Stimulated activated CD8-positive, alpha-beta memory T cell treated with anti-CD3 and anti-CD28 coated beads, Interleukin-7, amount 100 ng/mL, for 4 hours (primary cell): ENCODE results near the gene KRT77.
A peak's percentile ranks its signal among the peaks of the same experiment; 100 is the strongest.

Experiments
- DNase-seq, 2 donors: peaks; one replicate each; pipeline ENCODE4 v3.0.0-alpha.2; 2020; ENCODE audit warnings: low read depth in 2 of 2

KRT77 gene

DNA sequence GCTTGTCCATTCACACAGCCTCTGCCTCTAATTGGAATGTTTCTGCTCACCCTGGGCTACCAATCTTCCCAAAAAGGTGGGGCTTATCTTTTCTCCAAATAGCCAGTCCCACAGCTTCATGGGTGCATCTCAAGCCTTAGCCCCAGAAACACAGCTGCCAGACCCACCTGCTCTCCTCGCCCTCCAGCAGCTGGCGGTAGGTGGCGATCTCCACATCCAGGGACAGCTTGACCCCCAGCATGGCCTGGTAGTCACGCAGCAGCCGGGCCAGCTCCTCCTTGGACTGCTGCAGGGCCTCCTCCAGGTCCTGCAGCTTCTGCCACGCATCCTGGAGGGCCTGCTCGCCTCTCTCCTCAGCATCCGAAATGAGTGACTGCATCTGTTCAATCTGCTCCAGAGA, 11.1 kb downstream of the KRT77 start:
- no peak for DNase-seq

DNA sequence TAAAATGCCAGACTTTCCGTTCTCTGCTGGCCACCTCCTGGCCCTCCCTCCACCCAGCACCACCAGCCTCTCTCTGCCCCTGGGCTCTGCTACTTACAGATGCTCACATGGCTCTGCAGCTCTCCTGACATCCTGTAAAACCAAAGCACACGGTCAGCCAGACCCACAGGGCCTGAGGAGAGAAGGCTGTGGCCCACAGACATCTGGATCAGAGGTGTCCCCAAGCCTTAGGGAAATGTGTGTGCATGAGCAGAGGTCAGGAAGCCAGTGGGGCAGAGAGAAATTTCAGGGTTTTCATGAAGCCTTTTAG, 11.5 kb downstream of the KRT77 start:
- DNase-seq, result no peak

DNA sequence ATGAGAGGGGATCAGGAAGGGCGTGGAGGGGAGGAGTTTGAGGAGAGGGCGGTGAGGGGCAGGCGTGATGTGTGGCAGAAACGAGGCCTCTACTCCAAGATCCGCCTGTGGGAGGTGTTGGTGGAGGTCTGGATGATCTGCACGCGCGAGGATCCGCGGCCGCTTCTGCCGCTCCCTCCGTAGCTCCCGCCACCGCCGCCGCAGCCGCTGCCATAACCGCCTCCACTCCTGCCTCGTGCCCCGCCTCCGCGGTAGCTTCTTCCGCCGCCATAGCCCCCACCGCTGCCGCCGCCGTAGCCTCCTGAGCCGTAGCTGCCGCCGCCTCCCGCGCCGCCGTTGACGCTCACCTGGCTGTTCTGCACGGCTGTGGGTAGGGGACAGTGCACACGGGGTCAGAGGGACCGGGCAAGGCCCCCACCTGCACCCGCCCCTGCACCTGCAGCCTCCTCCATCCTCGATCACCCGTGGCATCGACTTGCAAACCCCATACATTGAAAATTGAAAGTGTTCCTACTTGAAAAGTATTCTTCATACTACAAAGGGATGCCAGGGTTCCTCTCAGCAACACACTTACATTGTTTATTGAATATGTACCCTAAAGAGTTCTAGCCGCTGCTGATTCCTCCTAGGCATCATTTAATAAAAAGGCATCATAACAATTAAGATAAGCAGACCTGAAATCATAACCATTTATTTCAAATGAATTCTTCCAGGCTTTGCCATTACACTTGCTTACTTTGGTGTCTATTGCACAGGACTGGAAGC, 12.1 kb downstream of the KRT77 start:
- peak in 1 of 2 donors; percentile 47 for DNase-seq

DNA sequence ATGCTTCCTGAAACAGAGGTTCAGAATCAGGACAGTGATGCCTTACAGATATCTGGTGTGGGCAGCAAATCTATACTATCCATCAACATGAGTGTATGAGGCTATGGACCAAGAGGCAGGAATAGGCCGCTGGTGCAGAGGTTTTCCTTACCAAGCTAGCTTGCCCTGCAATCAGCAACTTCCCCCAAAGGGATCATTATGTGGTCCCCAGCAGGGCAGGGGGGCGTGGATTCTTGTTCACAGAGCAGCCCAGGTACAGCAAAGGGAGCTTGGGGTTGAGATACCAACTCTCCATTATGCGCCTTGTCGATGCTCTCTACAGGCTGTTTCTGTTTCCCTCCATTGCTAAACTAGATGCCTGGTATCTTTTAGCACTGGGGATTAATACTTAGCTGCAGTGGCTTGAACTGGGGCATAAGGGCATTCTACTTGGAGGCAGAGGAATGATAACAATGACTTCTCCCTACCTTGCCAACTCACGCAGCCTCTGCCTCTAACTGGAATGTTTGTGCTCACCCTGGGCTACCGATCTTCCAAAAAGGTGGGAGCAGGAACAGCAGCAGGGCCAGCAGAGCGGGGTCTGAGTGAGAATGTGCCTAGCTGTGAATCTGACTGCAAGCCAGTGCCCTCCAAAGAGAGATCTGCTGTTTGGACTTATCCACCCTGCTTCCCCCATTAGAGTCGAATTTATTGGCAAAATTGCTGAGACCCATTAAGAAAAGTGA, 12.8 kb downstream of the KRT77 start:
- no peak for DNase-seq

DNA sequence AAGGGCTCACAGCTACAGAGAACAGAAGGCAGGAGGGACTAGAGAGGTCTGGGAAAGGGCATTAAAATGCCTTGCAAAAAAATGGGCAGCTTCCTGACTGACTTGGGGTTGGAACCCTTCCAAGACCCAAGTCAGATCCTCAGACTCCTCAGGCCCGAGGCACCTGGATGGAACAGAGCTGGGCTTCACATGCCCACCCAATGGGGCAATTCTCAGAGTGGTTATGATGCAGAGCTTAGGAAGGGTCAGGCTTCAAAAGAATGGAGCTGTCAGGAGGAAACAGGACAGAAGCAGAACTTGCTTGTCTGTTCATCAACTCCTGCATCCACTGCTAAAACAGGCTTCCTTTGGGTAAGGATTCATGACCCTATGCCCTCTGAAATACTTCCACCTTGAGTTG, 13.4 kb downstream of the KRT77 start:
- DNase-seq, result no peak

DNA sequence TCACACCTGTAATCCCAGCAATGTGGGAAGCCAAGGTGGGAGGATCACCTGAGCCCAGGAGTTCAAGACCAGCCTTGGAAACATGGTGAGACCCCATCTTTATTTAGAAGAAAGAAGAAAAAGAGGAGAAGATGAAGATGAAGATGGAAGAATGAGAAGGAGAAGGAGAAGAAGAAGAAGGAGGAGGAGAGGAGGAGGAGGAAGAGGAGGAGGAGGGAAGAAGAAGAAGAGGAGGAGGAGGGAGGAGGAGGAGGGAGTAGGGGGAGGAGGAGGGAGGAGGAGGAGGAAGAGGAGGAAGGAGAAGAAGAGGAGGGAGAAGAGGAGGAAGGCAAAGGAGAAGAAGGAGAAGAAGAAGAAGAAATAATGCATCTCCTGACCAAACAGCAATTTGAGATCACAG, 14.1 kb downstream of the KRT77 start:
- DNase-seq, result no peak

DNA sequence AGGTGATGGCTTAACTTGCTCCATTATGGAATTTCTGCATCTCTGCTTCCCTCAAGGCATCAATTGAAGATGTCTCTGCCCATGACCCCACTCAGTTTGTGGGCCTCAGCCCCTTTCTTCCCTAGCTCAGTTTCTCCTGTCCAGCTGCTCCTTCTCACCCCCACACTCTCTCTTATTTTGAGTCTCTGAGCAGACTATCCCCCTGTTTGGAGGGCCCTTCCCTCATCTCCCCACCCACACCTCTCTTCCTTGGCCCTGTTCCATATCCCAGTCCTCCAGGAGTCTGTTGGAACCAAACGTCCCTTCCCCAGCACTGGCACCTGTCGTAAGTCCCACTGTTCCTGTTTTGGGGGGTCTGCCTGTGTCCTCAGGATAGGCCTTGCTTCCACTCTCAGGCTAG, 14.8 kb downstream of the KRT77 start:
- DNase-seq, result no peak

DNA sequence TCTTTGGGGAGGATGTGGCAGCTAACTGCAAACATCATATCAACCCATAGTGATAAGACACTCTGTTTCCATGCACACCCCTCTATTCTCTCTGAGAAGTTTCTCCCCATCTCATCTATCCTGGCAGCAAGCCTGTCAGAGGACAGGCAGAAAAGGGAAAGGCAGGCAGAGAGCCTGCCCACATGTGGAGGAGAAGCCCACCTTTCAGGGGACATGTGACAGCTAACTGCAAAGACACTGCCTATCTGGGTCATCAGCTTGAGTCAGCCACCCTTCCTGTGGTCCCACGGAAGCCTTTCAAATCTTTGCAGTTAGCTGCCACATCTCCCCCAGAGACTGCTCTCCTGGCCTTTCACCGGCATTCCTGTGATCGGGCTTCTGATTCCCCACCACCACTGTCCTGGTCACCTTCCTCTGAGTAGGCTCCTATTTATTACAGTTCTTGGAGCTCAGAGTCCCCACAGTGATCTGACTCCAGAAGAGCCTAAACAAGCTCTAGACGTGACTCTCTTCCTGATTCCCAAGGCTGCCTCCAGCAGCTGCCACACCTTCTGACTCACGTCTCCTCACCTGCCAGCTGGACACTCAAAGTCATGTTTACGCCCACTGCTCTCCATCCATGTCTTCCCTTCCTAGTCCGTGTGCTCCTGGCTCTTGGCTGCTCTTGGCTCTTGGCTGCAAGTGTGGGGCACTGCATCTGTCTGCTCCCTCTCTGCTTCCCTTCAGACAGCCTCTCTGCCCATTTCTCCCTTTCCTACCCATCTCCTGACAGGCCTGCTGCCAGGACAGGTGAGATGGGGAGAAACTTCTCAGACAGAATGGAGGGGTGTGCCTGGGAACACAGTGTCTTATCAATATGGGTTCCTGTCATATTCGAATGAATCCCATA, 15.6 kb downstream of the KRT77 start:
- DNase-seq, result no peak

DNA sequence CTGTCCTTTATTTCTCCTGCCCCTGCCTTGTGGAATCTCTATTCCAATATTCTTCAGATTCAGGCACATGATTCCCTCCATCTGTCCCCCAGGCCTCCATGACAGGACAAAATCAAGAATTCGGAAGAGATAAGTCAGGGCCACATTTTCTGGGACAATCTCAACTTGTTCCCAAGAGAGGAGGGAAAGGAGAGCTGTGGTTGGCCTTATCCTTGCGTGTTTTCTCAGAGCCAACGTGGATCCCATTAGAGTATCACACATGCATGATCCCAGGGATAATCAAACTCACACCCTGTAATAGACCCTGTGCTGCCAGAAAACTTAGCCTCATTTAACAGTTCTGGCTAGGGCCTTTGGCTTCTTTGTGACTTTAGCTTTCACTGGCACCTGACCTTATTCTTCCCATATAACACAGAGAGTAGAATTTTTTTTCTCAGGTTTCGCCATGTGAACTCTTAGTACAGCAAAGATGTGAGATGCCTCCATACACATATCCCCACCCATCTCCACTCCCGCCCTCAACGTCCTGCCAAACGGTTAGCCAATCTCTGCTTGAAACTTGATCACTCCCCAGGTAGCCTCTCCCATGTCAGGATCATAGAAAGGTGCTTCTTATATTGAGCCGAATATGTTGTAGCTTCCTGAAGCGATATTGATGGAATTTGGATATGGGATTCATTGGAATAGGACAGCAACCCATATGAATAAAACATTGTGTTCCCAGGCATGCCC, 16.4 kb downstream of the KRT77 start:
- no peak for DNase-seq

DNA sequence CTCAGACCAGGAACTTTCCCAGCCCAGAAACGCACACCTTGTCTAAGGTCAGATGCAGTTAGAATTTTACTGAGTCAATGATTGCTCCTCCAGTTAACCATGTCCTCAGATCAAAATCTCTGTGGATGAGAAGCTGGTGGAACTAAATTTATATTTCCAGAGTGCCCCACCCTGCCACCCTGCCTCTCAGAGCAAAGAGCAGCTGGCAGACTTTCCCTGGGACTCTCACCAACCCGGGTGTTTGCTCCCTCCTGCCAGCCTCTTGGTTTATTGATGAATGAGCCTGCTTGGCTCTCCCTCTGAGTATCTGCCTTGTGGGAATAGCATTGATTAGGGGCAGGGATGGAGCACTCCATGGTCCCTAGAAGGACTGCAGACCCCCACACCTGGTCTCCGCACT, 17.3 kb downstream of the KRT77 start:
- no peak for DNase-seq

DNA sequence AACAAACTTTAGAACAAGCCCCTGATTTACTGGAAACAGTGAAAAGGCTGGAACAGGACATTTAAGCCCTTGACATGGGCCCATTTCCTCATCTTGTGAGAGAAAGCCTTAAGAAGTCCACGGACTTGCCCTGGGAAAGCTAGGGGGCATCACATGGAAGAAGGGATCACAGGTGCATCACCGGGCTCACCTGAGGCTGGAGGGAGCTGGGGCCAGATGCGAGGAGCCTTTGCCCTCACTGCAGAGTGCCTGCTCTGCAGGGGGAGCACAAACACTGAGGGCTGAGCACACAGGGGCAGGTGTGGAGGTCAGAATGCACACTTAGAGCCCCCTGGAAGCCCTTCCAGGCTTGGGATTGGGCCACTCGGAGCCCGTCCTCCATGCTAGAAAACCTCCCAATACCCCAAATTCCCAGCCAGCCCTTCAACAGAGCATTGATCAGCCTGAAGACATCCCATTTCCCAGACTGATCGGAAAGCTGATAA, 17.9 kb downstream of the KRT77 start:
- DNase-seq, result no peak

DNA sequence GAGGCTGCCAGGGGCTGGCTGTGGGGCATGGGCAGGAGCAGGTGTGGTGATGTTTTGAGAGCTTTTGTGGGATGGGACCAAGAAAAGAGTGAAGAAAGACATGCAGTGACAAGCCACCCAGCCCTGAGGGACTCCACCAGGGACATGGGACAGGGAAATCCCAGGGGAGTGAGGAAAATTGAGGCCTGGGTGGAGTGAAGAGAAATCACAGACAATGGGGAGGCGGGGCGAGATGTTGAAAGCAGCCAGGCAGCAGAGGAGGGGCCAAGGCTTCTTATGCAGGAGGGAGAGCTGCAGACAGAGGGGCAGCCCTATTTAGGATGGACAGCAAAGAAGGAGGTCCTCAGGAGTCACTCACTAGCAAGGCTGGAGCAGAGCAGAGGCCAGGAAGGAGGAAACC, 18.9 kb downstream of the KRT77 start:
- no peak for DNase-seq

DNA sequence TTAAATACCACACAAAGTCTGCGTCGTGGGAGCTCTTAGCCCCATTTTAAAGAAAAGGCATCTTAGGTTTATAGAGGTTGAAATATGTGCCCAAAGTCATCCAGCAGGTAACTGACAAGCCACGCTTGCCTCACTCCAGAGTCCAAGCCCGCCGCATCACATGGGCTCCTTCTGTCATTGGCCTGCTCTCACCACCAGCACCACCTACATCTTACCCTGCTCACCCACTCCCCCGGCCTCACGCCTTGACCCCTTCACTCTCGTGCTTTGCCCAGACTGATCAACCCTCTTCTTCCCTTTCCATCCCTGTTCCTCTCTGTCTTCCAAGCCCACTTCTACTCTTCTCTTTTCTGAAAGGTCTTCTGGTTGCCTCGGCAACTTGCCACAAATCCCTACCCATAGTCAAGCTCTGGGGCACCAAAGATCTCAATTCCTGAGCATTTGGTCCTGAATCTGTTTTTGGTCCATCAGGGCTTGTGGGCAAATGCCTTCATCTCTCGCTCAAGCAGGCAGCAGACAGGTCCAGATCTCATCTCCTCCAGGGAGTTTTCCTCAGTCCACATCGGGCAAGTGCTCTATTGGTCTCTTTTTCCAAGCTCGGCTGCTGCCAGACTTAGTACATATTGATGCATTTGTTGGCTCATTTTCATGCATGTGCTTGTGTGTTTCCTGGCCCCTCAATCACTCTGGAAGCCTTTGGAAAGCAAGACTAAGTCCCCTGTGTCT, 19.6 kb downstream of the KRT77 start:
- no peak for DNase-seq

DNA sequence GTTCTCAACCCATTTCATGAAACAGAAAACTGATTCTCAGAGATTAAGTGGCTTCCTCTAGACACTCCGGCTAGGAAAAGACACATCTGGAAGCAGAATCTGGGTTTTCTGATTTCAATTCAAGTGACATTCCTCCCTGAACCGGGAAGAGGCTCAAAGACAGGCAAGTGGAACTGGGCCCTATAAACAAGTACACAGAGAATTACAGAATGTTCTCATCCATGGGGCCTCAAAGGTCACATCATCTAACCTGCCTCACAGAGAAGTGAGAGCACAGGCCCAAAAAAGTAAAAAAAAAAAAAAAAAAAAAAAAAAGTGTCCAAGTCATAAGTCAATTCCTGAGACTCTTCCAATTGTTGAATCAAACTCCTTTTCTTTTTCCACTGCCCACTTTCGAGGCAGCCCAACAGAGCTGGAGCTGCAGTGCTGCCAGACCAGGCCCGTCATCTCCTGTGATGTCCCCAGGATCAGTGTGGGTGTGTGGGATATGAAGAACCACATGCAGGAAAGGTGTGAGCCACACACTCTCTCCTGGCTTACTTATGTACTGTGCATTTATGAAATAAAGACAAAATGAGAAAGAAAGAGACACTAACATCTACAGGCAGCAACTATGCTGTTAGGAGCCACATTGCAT, 20.3 kb downstream of the KRT77 start:
- DNase-seq, result no peak

DNA sequence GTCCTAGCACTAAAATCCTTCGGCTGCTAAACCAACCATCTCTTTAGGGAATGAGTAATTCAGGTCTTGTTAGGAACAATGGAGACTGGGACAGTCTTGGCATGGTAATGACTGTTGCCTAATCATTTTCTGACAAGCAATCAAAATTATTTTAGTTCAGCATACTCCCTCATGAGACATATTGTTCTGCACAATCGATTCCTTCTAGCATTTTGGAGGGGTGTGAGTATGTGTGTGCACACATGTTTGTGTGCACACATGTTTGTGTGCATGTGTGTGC, 21.0 kb downstream of the KRT77 start:
- DNase-seq, result no peak

DNA sequence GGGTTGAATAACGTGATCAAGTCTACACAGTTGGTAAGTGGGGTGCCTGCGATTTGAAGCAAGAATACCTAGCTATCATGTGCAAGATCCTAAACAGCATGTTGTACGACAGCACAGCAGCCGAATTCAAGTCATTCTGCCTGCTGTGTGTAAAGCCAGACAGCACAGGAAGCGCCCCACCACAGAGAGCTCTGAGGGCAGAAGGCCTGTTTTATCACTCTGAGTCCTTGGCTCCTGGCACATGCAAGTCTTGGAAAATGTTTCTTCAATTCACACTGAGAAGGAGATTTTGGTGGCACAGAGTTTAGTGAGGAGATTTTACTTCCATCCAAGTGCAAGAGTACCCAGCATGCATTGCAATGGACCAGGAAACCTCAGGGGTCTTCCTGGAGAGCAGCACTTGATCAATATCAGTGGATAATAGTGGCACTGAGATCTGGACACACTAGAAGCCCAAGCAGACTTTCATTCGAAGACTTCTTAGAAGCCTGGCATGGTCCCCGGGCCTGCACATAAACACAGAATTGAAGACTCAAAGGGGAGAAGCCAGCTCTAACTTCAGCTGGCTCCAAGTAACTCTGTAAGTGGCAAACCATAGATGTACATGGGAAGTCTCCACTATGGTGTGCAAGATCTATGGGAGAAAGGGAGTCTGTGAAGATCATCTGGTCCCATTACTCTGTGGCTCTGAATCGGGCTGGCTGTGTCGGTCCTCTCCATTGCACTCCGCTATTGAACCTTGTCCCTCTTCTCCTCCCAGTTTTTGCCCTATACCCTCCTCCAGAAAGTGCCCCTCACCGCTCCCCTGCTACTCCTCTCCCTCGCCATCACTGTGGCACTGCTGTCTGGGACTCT, 21.6 kb downstream of the KRT77 start:
- DNase-seq, result peak in 1 of 2 donors; percentile 11

DNA sequence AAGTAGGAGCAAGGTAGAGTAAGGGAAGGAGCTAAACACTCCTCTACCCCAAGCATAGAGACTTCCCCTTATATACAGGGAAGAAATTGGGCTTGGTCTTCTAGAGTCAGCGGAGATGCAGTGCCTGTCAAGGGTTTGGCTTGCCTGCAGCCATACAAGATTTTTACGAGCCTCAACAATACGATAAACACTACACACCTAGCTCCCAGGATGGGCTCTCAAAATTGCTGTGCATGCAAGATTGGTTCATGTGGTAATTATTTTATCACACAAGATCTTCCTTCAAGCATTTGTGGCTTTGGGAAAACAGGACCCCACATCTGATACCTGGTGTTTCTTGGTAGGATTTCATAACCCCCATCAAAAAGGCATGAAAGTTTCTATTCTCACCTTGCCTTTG, 23.0 kb downstream of the KRT77 start, which contains the start of gene KRT1:
Gene KRT1, minus strand, starts transcription at position 45 of the 400 bp plus-strand sequence. CDS start 59 bp downstream, outside the sequence.
- no peak for DNase-seq

DNA sequence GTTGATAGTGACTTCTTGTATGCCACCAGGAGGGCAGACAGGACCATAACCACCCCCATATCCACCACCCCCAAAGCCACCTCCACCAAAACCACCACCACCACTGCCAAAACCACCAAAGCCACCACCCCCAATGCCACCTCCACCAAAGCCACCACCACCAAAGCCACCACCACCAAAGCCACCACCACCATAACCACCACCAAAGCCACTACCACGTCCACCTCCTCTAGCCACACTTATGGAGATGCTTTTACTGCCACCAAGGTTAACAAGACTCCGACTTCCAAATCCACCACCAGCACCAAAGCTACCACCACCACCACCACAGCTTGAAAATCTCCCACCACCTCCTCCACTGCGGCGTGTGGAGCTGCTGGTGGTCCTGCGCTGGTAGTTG, 23.4 kb downstream of the KRT77 start:
- no peak for DNase-seq

DNA sequence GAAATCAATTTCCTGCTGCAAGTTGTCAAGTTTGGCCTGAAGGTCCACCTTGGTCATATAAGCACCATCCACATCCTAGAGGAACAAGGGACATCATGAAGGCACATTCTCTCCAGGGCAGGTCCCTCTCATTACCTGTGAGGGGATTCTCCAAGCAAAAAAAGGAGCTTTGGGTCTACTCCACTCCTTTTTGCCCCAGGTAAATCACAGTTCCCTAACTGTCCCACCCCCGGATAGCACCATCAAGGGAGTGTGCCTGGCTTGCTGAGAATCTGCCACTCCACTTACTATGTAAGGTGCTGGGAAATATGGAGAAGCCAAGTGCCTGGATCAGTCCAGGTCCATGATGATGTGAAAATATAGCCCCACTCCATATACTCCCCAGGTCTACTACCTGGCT, 25.7 kb downstream of the KRT77 start:
- DNase-seq, result no peak

DNA sequence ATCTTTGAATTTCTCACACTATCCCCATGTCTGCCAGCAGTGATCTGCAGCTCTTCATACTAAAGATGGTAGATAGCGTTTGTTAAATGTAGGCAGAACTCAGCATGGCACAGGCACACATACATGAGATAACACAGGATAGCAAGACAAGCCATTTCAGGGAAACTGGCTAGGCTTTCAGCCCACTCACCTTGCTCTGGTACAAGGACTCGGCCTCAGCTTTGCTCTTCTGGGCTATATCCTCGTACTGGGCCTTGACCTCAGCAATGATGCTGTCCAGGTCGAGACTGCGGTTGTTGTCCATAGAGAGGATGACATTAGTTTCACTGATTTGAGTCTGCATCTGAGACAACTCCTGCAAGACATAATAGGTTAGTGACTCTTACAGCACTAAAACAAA, 26.2 kb downstream of the KRT77 start:
- DNase-seq, result no peak
